Adrenal gland (tissue), 5 donors: Measurements from ENCODE around the gene ZSWIM5.

Experiments used
- CTCF ChIP-seq, 6 experiments: fragments of 450-650 bp in 4 of 6; fragments of 200-600 bp in 2 of 6; sonication (generic) in 1 of 6; IDR thresholded peaks; 1 replicate in 5 of 6; 2 replicates in 1 of 6; pipeline versions ENCODE4 v1.5.1 to v1.8.0; 2016 to 2021; ENCODE audit warnings: antibody characterized with exemption in 6 of 6, mild to moderate bottlenecking in 2 of 6, moderate library complexity in 1 of 6
- POLR2A ChIP-seq, 2 donors: fragments of 450-650 bp; IDR thresholded peaks; one replicate each; pipeline ENCODE4 v1.6.1; 2017; ENCODE audit warnings: antibody characterized with exemption in 2 of 2, mild to moderate bottlenecking in 2 of 2, moderate library complexity in 1 of 2
- donor health status: DM: no; HTN: no; CAD: no.

- TF ChIP-seq CTCF (IDR thresholded peaks at IDR 0.05) (no peak), POLR2A (IDR thresholded peaks at IDR 0.05) (no peak)
Observed at GRCh38 chr1:45187725-45188124, 18.7 kb downstream of the ZSWIM5 start.
